ENCODE measurements around the gene CCDC57. TPM values are rescaled to one million over a fixed set of nuclear protein-coding genes. Genes with fewer than 3 reads are reported as not detected.

Gene CCDC57
- total and polyA plus RNA-seq, 2 of the 8 experiments (the other 6 are each of a cell fraction or from before 2014, with no cell fraction given): 8.4 to 12.9 TPM

- Histone ChIP-seq H2AFZ (ENCODE audit: low read length) (no peak overlapping the region), H3K4me2 (ENCODE audit: insufficient read depth in 1 of 2, low read depth in 2 of 2, low read length in 2 of 2) (no peak overlapping the region), H3K23me2 (ENCODE audit: low read depth, low read length) (no peaks in the 10 kb centered on the region), H3K79me2 (ENCODE audit: control insufficient read depth in 1 of 2, insufficient read depth in 2 of 2, low read length in 2 of 2) (no peaks in the 10 kb centered on the region), H2BK120ac (replicated peaks; ENCODE audit: low read depth, low read length) (no peak overlapping the region), H3K18ac (ENCODE audit: extremely low read depth, low read length) (no peak overlapping the region), H3K9ac (replicated peaks in 1 of 4; ENCODE audit: extremely low read depth in 1 of 4, low read depth in 3 of 4, low read length in 3 of 4) (no peak overlapping the region), H3K79me1 (ENCODE audit: low read depth, low read length) (no peaks in the 10 kb centered on the region; the same call in 1 of the 2 replicates), H3K27ac (ENCODE audit: low read depth, low read length) (no peak overlapping the region), H3K4me3 (ENCODE audit: extremely low read depth in 1 of 4, insufficient read depth in 2 of 4, low read depth in 3 of 4, low read length in 4 of 4) (no peak overlapping the region), H4K8ac (ENCODE audit: extremely low read depth, insufficient read depth, low read length) (no peak overlapping the region), H2BK15ac (ENCODE audit: low read length) (no peak overlapping the region), H2BK5ac (ENCODE audit: low read depth, low read length) (no peak overlapping the region), H3K4me1 (replicated peaks in 1 of 4; ENCODE audit: control insufficient read depth in 3 of 4, insufficient read depth in 4 of 4, low read length in 3 of 4) (peaks cover 0 to under 1% (median under 1%) of the 10 kb centered on the region in 4 experiments; a peak in 1 of 7 replicates), H2AK5ac (ENCODE audit: low read depth, low read length) (no peak overlapping the region), H3K4ac (replicated peaks; ENCODE audit: insufficient read length, low read depth, low read length) (no peak overlapping the region), H4K91ac (replicated peaks; ENCODE audit: insufficient read length, low read length) (no peak overlapping the region), H2BK12ac (ENCODE audit: low read depth, low read length) (no peak overlapping the region), H3K14ac (ENCODE audit: insufficient read length) (no peak overlapping the region), H3K9me3 (ENCODE audit: insufficient read depth in 2 of 2, low read depth in 1 of 2, low read length in 1 of 2) (no peaks in the 10 kb centered on the region), H3K27me3 (replicated peaks in 1 of 4; ENCODE audit: control insufficient read depth in 3 of 4, extremely low read depth in 1 of 4, insufficient read depth in 3 of 4, low read length in 3 of 4) (no peaks in the 10 kb centered on the region), H3K23ac (ENCODE audit: insufficient read length) (no peak overlapping the region), H4K20me1 (replicated peaks in 1 of 2; ENCODE audit: control insufficient read depth in 1 of 2, insufficient read depth in 2 of 2, low read length in 2 of 2) (peaks cover 3 to 13% of the 10 kb centered on the region in 2 experiments), H3K36me3 (ENCODE audit: control insufficient read depth in 2 of 4, insufficient read depth in 4 of 4, low read length in 3 of 4) (peaks cover 0 to 2% (median 0%) of the 10 kb centered on the region in 4 experiments; a peak in 3 of 8 replicates), H3K56ac (replicated peaks; ENCODE audit: insufficient read length, low read depth, low read length) (no peak overlapping the region), H2BK20ac (ENCODE audit: low read length) (no peak overlapping the region), H4K5ac (ENCODE audit: insufficient read length, low read depth, low read length) (no peak overlapping the region)
- POLR2A ChIA-PET (ENCODE audit: partially characterized antibody): interaction anchor here (1.3 kb wide), 1 partner anchor 102 kb away, joined by 3 read pairs; no protein-coding TSS in a partner anchor
- no peak for DNase-seq (ENCODE audit: low read depth in 1 of 2, low spot score in 2 of 2)
- CTCF ChIA-PET (ENCODE audit: partially characterized antibody): interaction anchor here (0.6 to 0.9 kb wide), 4 partner anchors 11 to 117 kb away, joined by 3 to 5 read pairs (median 3); partner anchors contain the start of gene CD7
- no peak for FAIRE-seq
- WGBS, 2 experiments (ENCODE audit: extremely low coverage in 1 of 2, insufficient coverage in 1 of 2, insufficient read length in 1 of 2, insufficient replicate concordance in 2 of 2, low coverage in 1 of 2, low lambda C conversion rate in 2 of 2, missing lambda C conversion rate in 1 of 2): 92% methylated on average over 13 of the region's 13 CpGs; no CpG with 5 or more reads in 1 of the 2 experiments
- TF ChIP-seq CBX5 (IDR thresholded peaks at IDR 0.05; ENCODE audit: low read depth, low read length) (no peak), CREB1 (IDR thresholded peaks at IDR 0.05) (no peak), CTCF (IDR thresholded peaks at IDR 0.05; ENCODE audit: control extremely low read depth in 1 of 3, insufficient read depth in 1 of 3, low read depth in 1 of 3, low read length in 3 of 3) (no peak), NANOG (IDR thresholded peaks at IDR 0.05; ENCODE audit: insufficient read depth, low read depth, low read length, poor library complexity, severe bottlenecking) (no peak), POU5F1 (IDR thresholded peaks at IDR 0.05; ENCODE audit: low read depth, low read length) (no peak), TEAD4 (IDR thresholded peaks at IDR 0.05; ENCODE audit: low read depth, low read length) (no peak), SP1 (IDR thresholded peaks at IDR 0.05; ENCODE audit: low read depth, low read length) (no peak), MAFK (IDR thresholded peaks at IDR 0.05; ENCODE audit: low read depth, low read length) (no peak), CHD1 (IDR thresholded peaks at IDR 0.05; ENCODE audit: low read depth, low read length) (no peak), SP2 (IDR thresholded peaks at IDR 0.05; ENCODE audit: low read length) (no peak), FOSL1 (IDR thresholded peaks at IDR 0.05; ENCODE audit: insufficient read depth, low read depth, low read length) (no peak)
Measured at GRCh38 chr17:82200743-82201497, 11.7 kb downstream of the CCDC57 start.
